Measurements from ENCODE around the gene CACFD1.

DNA sequence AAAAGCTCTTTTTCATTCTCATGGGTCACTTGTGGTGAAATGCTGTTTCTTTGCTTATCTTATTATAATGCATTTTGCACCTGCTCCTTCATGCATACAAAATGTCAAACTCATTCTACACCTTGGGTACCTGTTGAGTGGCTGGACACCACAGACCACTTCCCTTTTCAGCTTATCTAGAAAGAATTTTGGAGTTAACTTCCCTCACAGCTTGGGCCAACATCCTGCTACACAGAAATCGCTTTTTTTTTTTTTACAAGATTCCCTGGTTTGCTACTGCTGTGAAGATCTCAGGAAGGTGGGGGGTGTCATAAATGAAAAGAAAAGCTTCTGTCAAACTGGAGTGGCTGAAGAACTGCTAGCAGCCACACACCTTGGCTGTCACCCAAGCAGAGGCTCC lies 44.6 kb upstream of the CACFD1 start:
- no peak for TF ChIP-seq POLR2A (IDR thresholded peaks at IDR 0.05; ENCODE audit: borderline replicate concordance, extremely low read depth, insufficient read depth, insufficient read length)
- TF ChIP-seq EZH2 (IDR thresholded peaks at IDR 0.05): no peak
- no peak for TF ChIP-seq EZH2phosphoT487 (IDR thresholded peaks at IDR 0.05; ENCODE audit: borderline replicate concordance)
- TF ChIP-seq, protein P1, sequence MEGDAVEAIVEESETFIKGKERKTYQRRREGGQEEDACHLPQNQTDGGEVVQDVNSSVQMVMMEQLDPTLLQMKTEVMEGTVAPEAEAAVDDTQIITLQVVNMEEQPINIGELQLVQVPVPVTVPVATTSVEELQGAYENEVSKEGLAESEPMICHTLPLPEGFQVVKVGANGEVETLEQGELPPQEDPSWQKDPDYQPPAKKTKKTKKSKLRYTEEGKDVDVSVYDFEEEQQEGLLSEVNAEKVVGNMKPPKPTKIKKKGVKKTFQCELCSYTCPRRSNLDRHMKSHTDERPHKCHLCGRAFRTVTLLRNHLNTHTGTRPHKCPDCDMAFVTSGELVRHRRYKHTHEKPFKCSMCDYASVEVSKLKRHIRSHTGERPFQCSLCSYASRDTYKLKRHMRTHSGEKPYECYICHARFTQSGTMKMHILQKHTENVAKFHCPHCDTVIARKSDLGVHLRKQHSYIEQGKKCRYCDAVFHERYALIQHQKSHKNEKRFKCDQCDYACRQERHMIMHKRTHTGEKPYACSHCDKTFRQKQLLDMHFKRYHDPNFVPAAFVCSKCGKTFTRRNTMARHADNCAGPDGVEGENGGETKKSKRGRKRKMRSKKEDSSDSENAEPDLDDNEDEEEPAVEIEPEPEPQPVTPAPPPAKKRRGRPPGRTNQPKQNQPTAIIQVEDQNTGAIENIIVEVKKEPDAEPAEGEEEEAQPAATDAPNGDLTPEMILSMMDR (IDR thresholded peaks at IDR 0.05 in 2 of 3, conservative IDR thresholded peaks at IDR 0.05 in 1 of 3; ENCODE audit: borderline replicate concordance in 1 of 3, insufficient read depth in 1 of 3, low read depth in 2 of 3, low read length in 2 of 3): no peak
- no peak for TF ChIP-seq TCF7L2 (IDR thresholded peaks at IDR 0.05; ENCODE audit: borderline replicate concordance, extremely low read depth, insufficient read depth, insufficient read length)
- TF ChIP-seq, protein P2, sequence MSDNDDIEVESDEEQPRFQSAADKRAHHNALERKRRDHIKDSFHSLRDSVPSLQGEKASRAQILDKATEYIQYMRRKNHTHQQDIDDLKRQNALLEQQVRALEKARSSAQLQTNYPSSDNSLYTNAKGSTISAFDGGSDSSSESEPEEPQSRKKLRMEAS (IDR thresholded peaks at IDR 0.05): no peak
- no peak for TF ChIP-seq SP1 (IDR thresholded peaks at IDR 0.05; ENCODE audit: low read depth)
- TF ChIP-seq, protein P3, sequence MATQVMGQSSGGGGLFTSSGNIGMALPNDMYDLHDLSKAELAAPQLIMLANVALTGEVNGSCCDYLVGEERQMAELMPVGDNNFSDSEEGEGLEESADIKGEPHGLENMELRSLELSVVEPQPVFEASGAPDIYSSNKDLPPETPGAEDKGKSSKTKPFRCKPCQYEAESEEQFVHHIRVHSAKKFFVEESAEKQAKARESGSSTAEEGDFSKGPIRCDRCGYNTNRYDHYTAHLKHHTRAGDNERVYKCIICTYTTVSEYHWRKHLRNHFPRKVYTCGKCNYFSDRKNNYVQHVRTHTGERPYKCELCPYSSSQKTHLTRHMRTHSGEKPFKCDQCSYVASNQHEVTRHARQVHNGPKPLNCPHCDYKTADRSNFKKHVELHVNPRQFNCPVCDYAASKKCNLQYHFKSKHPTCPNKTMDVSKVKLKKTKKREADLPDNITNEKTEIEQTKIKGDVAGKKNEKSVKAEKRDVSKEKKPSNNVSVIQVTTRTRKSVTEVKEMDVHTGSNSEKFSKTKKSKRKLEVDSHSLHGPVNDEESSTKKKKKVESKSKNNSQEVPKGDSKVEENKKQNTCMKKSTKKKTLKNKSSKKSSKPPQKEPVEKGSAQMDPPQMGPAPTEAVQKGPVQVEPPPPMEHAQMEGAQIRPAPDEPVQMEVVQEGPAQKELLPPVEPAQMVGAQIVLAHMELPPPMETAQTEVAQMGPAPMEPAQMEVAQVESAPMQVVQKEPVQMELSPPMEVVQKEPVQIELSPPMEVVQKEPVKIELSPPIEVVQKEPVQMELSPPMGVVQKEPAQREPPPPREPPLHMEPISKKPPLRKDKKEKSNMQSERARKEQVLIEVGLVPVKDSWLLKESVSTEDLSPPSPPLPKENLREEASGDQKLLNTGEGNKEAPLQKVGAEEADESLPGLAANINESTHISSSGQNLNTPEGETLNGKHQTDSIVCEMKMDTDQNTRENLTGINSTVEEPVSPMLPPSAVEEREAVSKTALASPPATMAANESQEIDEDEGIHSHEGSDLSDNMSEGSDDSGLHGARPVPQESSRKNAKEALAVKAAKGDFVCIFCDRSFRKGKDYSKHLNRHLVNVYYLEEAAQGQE (IDR thresholded peaks at IDR 0.05; ENCODE audit: low read depth): no peak
- no peak for TF ChIP-seq POLR2AphosphoS5 (IDR thresholded peaks at IDR 0.05; ENCODE audit: low read depth, low read length)
- TF ChIP-seq ZNF274 (IDR thresholded peaks at IDR 0.05; ENCODE audit: low read depth, low read length): no peak
